Hepatocyte (in vitro differentiated cells): ENCODE results near the gene CYP26A1. TPM values are rescaled to one million over a fixed set of nuclear protein-coding genes. Genes with fewer than 3 reads are reported as not detected.

Experiments used
- DNase-seq: peaks from one replicate; pipeline ENCODE4 v3.0.0-alpha.2; 2016; ENCODE audit warnings: low spot score
- H2AFZ ChIP-seq: fragments of 200-600 bp; sonication (generic); 2 replicates; pipeline ENCODE4 v1.6.0; 2016; ENCODE audit warnings: antibody characterized with exemption, mild to moderate bottlenecking
- H3K27ac ChIP-seq: fragments of 200-600 bp; sonication (generic); 2 replicates; pipeline ENCODE4 v1.5.1; 2016; ENCODE audit warnings: mild to moderate bottlenecking
- H3K27me3 ChIP-seq: fragments of 200-600 bp; sonication (generic); 2 replicates; pipeline ENCODE4 v1.6.1; 2016
- H3K36me3 ChIP-seq: fragments of 200-600 bp; sonication (generic); replicated peaks from 2 replicates; pipeline ENCODE4 v1.5.1; 2016; ENCODE audit warnings: low read depth; ENCODE audit not compliant: insufficient read depth
- H3K4me1 ChIP-seq: fragments of 200-600 bp; sonication (generic); 2 replicates; pipeline ENCODE4 v1.5.1; 2016; ENCODE audit warnings: mild to moderate bottlenecking, moderate library complexity; ENCODE audit not compliant: insufficient read depth
- H3K4me2 ChIP-seq: fragments of 200-600 bp; sonication (generic); 2 replicates; pipeline ENCODE4 v1.6.0; 2016
- H3K4me3 ChIP-seq: fragments of 200-600 bp; sonication (generic); 2 replicates; pipeline ENCODE4 v1.5.1; 2016; ENCODE audit warnings: mild to moderate bottlenecking
- H3K79me2 ChIP-seq: fragments of 200-600 bp; sonication (generic); 2 replicates; pipeline ENCODE4 v1.6.0; 2017; ENCODE audit warnings: mild to moderate bottlenecking
- H3K9me2 ChIP-seq: fragments of 200-600 bp; sonication (generic); replicated peaks from 2 replicates; pipeline ENCODE4 v1.6.0; 2017; ENCODE audit warnings: mild to moderate bottlenecking; ENCODE audit not compliant: insufficient read depth
- H3K9me3 ChIP-seq: fragments of 200-600 bp; sonication (generic); 2 replicates; pipeline ENCODE4 v1.5.1; 2016; ENCODE audit warnings: low read depth, mild to moderate bottlenecking
- H4K20me1 ChIP-seq: fragments of 200-600 bp; sonication (generic); 2 replicates; pipeline ENCODE4 v1.6.0; 2016; ENCODE audit warnings: mild to moderate bottlenecking; ENCODE audit not compliant: insufficient read depth, poor library complexity, severe bottlenecking
- CTCF ChIP-seq: fragments of 200-600 bp; sonication (generic); IDR thresholded peaks from 2 replicates; pipeline ENCODE4 v1.5.1; 2016; ENCODE audit warnings: antibody characterized with exemption, mild to moderate bottlenecking; ENCODE audit not compliant: poor library complexity
- EZH2 ChIP-seq: fragments of 200-600 bp; sonication (generic); IDR thresholded peaks from 2 replicates; pipeline ENCODE4 v1.6.1; 2016; ENCODE audit warnings: antibody characterized with exemption, mild to moderate bottlenecking, borderline replicate concordance
- EZH2phosphoT487 ChIP-seq: fragments of 200-600 bp; sonication (generic); IDR thresholded peaks from one replicate; pipeline ENCODE4 v1.6.1; 2018; ENCODE audit warnings: antibody characterized with exemption, mild to moderate bottlenecking, low read depth, moderate library complexity; ENCODE audit not compliant: unreplicated experiment, severe bottlenecking
- WGBS: methylation state at CpG from one replicate; pipeline ENCODE4 v1.1.6; 2016; ENCODE audit warnings: low lambda C conversion rate; ENCODE audit errors: missing lambda C conversion rate; 5-methylcytosine and 5-hydroxymethylcytosine counted together
- polyA plus RNA-seq: library from polyadenylated mRNA; unstranded; fragments of >200 nt; fragmentation: Nextera tagmentation; extraction: Ambion mirVana; gene quantifications from 2 replicates; pipeline ENCODE4 v1.2.1, GENCODE V29; 2016
- total RNA-seq: library from RNA; depleted of rRNA; stranded (reverse); fragments of >200 nt; gene quantifications from 2 replicates; pipeline ENCODE4 v1.2.3, GENCODE V29; 2014

The CYP26A1 gene
- total and polyA plus RNA-seq, 2 experiments from 2014 or later, result 0.69 to 0.80 TPM

DNA sequence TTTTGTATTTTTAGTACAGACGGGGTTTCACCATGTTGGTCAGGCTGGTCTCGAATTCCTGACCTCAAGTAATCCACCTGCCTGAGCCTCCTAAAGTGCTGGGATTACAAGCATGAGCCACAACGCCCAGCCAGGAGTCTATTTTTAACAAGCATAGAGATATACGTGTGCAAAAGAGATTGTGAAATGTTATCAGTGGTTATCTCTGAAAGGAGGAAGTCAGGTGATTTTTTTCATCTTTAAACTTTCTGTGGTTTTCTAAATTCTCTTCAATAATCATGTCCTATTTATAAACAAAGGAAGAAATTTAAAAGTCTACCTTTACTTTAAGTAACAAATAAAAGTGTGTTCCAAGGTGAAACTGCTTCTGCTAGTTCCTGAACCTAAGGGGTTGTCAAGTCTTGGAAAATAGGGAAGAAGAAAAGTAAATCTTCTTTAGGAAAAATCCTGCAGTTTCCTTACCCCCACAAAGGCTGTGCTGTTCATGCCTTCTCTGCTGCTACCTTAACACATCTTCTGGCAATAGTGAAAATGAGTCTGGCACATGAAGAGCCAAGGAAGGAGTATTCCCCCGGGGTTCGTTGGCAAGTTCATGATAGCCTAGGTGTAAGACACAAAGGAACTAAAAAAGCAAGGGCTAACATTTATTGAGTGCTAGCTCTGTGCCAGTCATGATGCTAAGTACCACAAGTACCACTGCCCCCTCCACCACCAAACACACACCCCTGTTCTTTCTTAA is 51.1 kb downstream of the CYP26A1 start:
- DNase-seq, result peak; percentile 32
- WGBS, result 45% methylated on average over 6 of the region's 6 CpGs
- H3K27ac ChIP-seq, result peak overlapping the region; percentile 66
- H4K20me1 ChIP-seq, result no peaks in the 10 kb centered on the region
- H3K4me1 ChIP-seq, result peaks cover 11% of the 10 kb centered on the region
- no peaks in the 10 kb centered on the region for H3K27me3 ChIP-seq
- no peaks in the 10 kb centered on the region for H3K9me3 ChIP-seq
- no peaks in the 10 kb centered on the region for H3K9me2 ChIP-seq
- H2AFZ ChIP-seq, result no peak overlapping the region
- TF ChIP-seq EZH2 (no peak), EZH2phosphoT487 (no peak), CTCF (no peak)
- H3K4me2 ChIP-seq, result no peak overlapping the region
- no peaks in the 10 kb centered on the region for H3K79me2 ChIP-seq
- no peak overlapping the region for H3K4me3 ChIP-seq
- H3K36me3 ChIP-seq, result no peaks in the 10 kb centered on the region

- no peak for TF ChIP-seq EZH2
- TF ChIP-seq CTCF, result no peak
- TF ChIP-seq EZH2phosphoT487, result no peak
- no peak for DNase-seq
- 93% methylated on average over 2 of the region's 2 CpGs for WGBS
- Histone ChIP-seq H3K36me3 (no peaks in the 10 kb centered on the region), H3K4me2 (no peak overlapping the region), H3K27me3 (no peaks in the 10 kb centered on the region), H3K4me1 (peaks cover 11% of the 10 kb centered on the region), H3K9me2 (no peaks in the 10 kb centered on the region), H2AFZ (peak overlapping the region; percentile 38), H4K20me1 (no peaks in the 10 kb centered on the region), H3K4me3 (no peak overlapping the region), H3K79me2 (no peaks in the 10 kb centered on the region), H3K9me3 (no peaks in the 10 kb centered on the region), H3K27ac (peak overlapping the region; percentile 62)
These were observed 52.3 kb downstream of the CYP26A1 start for GRCh38 chr10:93125966-93126365.

GRCh38 chr10:93126483-93127052 is 52.9 kb downstream of the CYP26A1 start:
- TF ChIP-seq EZH2 (no peak), EZH2phosphoT487 (no peak), CTCF (peak; percentile 33)
- peak overlapping the region; percentile 75 for H3K27ac ChIP-seq
- DNase-seq, result no peak
- no peaks in the 10 kb centered on the region for H3K27me3 ChIP-seq
- H2AFZ ChIP-seq, result peak overlapping the region; percentile 38
- H3K4me2 ChIP-seq, result no peak overlapping the region
- H3K9me3 ChIP-seq, result no peaks in the 10 kb centered on the region
- H3K36me3 ChIP-seq, result no peaks in the 10 kb centered on the region
- no peak overlapping the region for H3K4me3 ChIP-seq
- peaks cover 15% of the 10 kb centered on the region for H3K4me1 ChIP-seq
- no peaks in the 10 kb centered on the region for H3K9me2 ChIP-seq
- WGBS, result 86% methylated on average over 2 of the region's 2 CpGs
- no peaks in the 10 kb centered on the region for H3K79me2 ChIP-seq
- no peaks in the 10 kb centered on the region for H4K20me1 ChIP-seq

Other genes with a start within 250 kb of the CYP26A1 start
- 11.7 and 16.0 TPM in 2 replicates for gene EXOC6, start 225.4 kb upstream of the CYP26A1 start, total RNA-seq
- 4.0 and 5.8 TPM in 2 replicates for gene EXOC6, start 225.4 kb upstream of the CYP26A1 start, polyA plus RNA-seq
- not detected in 2 replicates for gene CYP26C1, start 13.1 kb upstream of the CYP26A1 start, total RNA-seq
- 0.06 and 0.18 TPM in 2 replicates for gene CYP26C1, start 13.1 kb upstream of the CYP26A1 start, polyA plus RNA-seq